ENCODE measurements around the gene MSI2.
"Not testable (repeated sequence)": the region's sequence is repeated elsewhere in the genome, so short reads cannot be mapped to it uniquely, and the experiment has no call there.

Gene MSI2

GRCh38 chr17:57499221-57499620 is 242.9 kb downstream of the MSI2 start:
- H3K9me3 ChIP-seq (ENCODE audit: insufficient read depth, low read depth, low read length); H3K4ac ChIP-seq (ENCODE audit: low read depth, low read length); DNase-seq; H3K18ac ChIP-seq (ENCODE audit: low read length); H3K23ac ChIP-seq (ENCODE audit: low read length); H3K9ac ChIP-seq (ENCODE audit: low read length); H2AK5ac ChIP-seq (ENCODE audit: low read length); H2BK5ac ChIP-seq (ENCODE audit: low read depth, low read length, poor library complexity); H4K8ac ChIP-seq (ENCODE audit: low read depth, low read length); H2BK12ac ChIP-seq (ENCODE audit: low read length); H3K27me3 ChIP-seq (ENCODE audit: insufficient read depth, low read length); H2AFZ ChIP-seq (ENCODE audit: insufficient read depth, low read length, poor library complexity); H2BK120ac ChIP-seq (ENCODE audit: insufficient read depth, low read length, poor library complexity); H3K4me2 ChIP-seq (ENCODE audit: low read length); H4K91ac ChIP-seq (ENCODE audit: low read depth, low read length); H3K4me3 ChIP-seq (ENCODE audit: low read depth, low read length); H3K14ac ChIP-seq (ENCODE audit: low read length); H3K79me2 ChIP-seq (ENCODE audit: control insufficient read depth, insufficient read depth, low read length, poor library complexity); H4K12ac ChIP-seq (ENCODE audit: low read depth, low read length); H3K79me1 ChIP-seq (ENCODE audit: low read length); H3K36me3 ChIP-seq (ENCODE audit: control insufficient read depth in 1 of 2, insufficient read depth in 2 of 2, low read length in 2 of 2); H3K27ac ChIP-seq (ENCODE audit: low read depth, low read length); H3K4me1 ChIP-seq (ENCODE audit: control insufficient read depth in 1 of 2, insufficient read depth in 2 of 2, low read length in 2 of 2): not testable (repeated sequence)
- no CpG with 5 or more reads among the region's 3 CpGs for WGBS (ENCODE audit: extremely low coverage, insufficient coverage, insufficient read length)

DNA sequence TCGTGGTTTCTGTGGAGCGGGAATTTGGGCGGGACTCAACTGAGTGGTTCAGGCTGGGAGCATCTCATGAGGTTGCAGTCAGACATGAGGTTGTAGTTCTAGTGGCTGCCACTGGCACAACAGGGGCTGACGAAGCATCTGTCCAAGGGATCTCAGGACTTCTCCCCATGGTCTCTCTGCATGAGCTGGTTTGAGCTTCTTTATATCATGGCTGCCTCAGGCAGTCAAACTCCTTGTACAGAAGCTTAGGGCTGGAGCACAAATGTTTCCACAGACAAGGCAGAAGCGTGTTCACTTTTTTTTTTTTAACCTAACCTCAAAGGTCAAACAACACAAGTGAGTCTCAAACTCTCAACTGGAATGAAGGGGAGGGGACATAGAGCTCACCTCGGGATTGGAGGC is 243.3 kb downstream of the MSI2 start:
- no peak overlapping the region for H3K18ac ChIP-seq (ENCODE audit: low read length)
- DNase-seq: no peak
- H3K79me2 ChIP-seq (ENCODE audit: control insufficient read depth, insufficient read depth, low read length, poor library complexity): no peaks in the 10 kb centered on the region

DNA sequence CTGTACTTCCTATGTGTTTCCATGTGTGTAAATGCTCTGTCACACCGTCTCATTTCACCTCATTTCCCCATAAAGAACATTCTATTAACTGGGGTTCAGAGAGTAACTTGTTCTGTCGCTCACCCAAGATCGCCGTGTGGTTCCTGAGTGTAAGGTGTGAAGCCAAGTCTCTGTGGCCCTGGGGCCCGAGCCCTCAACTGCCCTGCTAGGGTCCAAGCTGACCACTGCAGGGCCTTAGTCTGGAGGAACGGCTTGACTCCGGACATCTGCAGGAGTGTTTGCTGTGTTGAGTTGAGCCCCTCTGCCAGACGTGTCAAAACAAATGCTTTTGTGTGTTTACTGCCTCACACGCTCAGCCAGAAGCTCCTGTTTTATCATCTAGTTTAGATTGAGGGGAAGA is 244.7 kb downstream of the MSI2 start:
- no peak overlapping the region for H3K27ac ChIP-seq (ENCODE audit: low read depth, low read length)
- H3K9me3 ChIP-seq (ENCODE audit: insufficient read depth, low read depth, low read length): no peaks in the 10 kb centered on the region
- no peak overlapping the region for H4K8ac ChIP-seq (ENCODE audit: low read depth, low read length)
- no peak overlapping the region for H3K9ac ChIP-seq (ENCODE audit: low read length)
- no CpG with 5 or more reads among the region's 9 CpGs for WGBS (ENCODE audit: extremely low coverage, insufficient coverage, insufficient read length)
- no peak overlapping the region for H3K4ac ChIP-seq (ENCODE audit: low read depth, low read length)
- H4K91ac ChIP-seq (ENCODE audit: low read depth, low read length): no peak overlapping the region
- H2AK5ac ChIP-seq (ENCODE audit: low read length): no peak overlapping the region
- H2BK120ac ChIP-seq (ENCODE audit: insufficient read depth, low read length, poor library complexity): no peak overlapping the region
- no peak overlapping the region for H3K4me2 ChIP-seq (ENCODE audit: low read length)
- DNase-seq: no peak
- H2BK12ac ChIP-seq (ENCODE audit: low read length): no peak overlapping the region
- H3K18ac ChIP-seq (ENCODE audit: low read length): no peak overlapping the region
- no peak overlapping the region for H3K14ac ChIP-seq (ENCODE audit: low read length)
- no peak overlapping the region for H3K4me3 ChIP-seq (ENCODE audit: low read depth, low read length)
- no peaks in the 10 kb centered on the region for H3K27me3 ChIP-seq (ENCODE audit: insufficient read depth, low read length)
- H4K12ac ChIP-seq (ENCODE audit: low read depth, low read length): no peak overlapping the region
- no peaks in the 10 kb centered on the region for H3K79me2 ChIP-seq (ENCODE audit: control insufficient read depth, insufficient read depth, low read length, poor library complexity)
- H3K79me1 ChIP-seq (ENCODE audit: low read length): no peaks in the 10 kb centered on the region
- H3K36me3 ChIP-seq (ENCODE audit: control insufficient read depth in 1 of 2, insufficient read depth in 2 of 2, low read length in 2 of 2): peaks cover 0 to 2% of the 10 kb centered on the region in 2 experiments
- H2BK5ac ChIP-seq (ENCODE audit: low read depth, low read length, poor library complexity): no peak overlapping the region
- no peaks in the 10 kb centered on the region for H3K4me1 ChIP-seq (ENCODE audit: control insufficient read depth in 1 of 2, insufficient read depth in 2 of 2, low read length in 2 of 2)
- H2AFZ ChIP-seq (ENCODE audit: insufficient read depth, low read length, poor library complexity): no peak overlapping the region
- no peak overlapping the region for H3K23ac ChIP-seq (ENCODE audit: low read length)

More for the DNA sequence above, 243.3 kb downstream of the MSI2 start:
- no peaks in the 10 kb centered on the region for H3K27me3 ChIP-seq (ENCODE audit: insufficient read depth, low read length)
- no peak overlapping the region for H2BK5ac ChIP-seq (ENCODE audit: low read depth, low read length, poor library complexity)
- H4K91ac ChIP-seq (ENCODE audit: low read depth, low read length): no peak overlapping the region
- H3K14ac ChIP-seq (ENCODE audit: low read length): no peak overlapping the region
- no peak overlapping the region for H3K9ac ChIP-seq (ENCODE audit: low read length)
- no peak overlapping the region for H3K4ac ChIP-seq (ENCODE audit: low read depth, low read length)
- no peak overlapping the region for H3K4me2 ChIP-seq (ENCODE audit: low read length)
- H4K8ac ChIP-seq (ENCODE audit: low read depth, low read length): no peak overlapping the region
- H2AFZ ChIP-seq (ENCODE audit: insufficient read depth, low read length, poor library complexity): no peak overlapping the region
- no CpG with 5 or more reads among the region's 6 CpGs for WGBS (ENCODE audit: extremely low coverage, insufficient coverage, insufficient read length)
- no peaks in the 10 kb centered on the region for H3K4me1 ChIP-seq (ENCODE audit: control insufficient read depth in 1 of 2, insufficient read depth in 2 of 2, low read length in 2 of 2)
- H2BK12ac ChIP-seq (ENCODE audit: low read length): no peak overlapping the region
- H3K27ac ChIP-seq (ENCODE audit: low read depth, low read length): no peak overlapping the region
- H3K36me3 ChIP-seq (ENCODE audit: control insufficient read depth in 1 of 2, insufficient read depth in 2 of 2, low read length in 2 of 2): peaks cover 0 to 2% of the 10 kb centered on the region in 2 experiments
- H3K4me3 ChIP-seq (ENCODE audit: low read depth, low read length): no peak overlapping the region
- no peak overlapping the region for H2AK5ac ChIP-seq (ENCODE audit: low read length)
- no peak overlapping the region for H3K23ac ChIP-seq (ENCODE audit: low read length)
- no peak overlapping the region for H2BK120ac ChIP-seq (ENCODE audit: insufficient read depth, low read length, poor library complexity)
- no peak overlapping the region for H4K12ac ChIP-seq (ENCODE audit: low read depth, low read length)
- H3K9me3 ChIP-seq (ENCODE audit: insufficient read depth, low read depth, low read length): no peaks in the 10 kb centered on the region
- no peaks in the 10 kb centered on the region for H3K79me1 ChIP-seq (ENCODE audit: low read length)

- no CpG with 5 or more reads among the region's 4 CpGs for WGBS (ENCODE audit: extremely low coverage, insufficient coverage, insufficient read length)
- H2BK120ac ChIP-seq (ENCODE audit: insufficient read depth, low read length, poor library complexity): no peak overlapping the region
Observed at GRCh38 chr17:57502022-57502421, 245.7 kb downstream of the MSI2 start.

More at GRCh38 chr17:57502022-57502421, 245.7 kb downstream of the MSI2 start:
- no peak overlapping the region for H2AK5ac ChIP-seq (ENCODE audit: low read length)
- no peak overlapping the region for H4K8ac ChIP-seq (ENCODE audit: low read depth, low read length)
- no peaks in the 10 kb centered on the region for H3K27me3 ChIP-seq (ENCODE audit: insufficient read depth, low read length)
- no peak overlapping the region for H3K23ac ChIP-seq (ENCODE audit: low read length)
- H3K79me2 ChIP-seq (ENCODE audit: control insufficient read depth, insufficient read depth, low read length, poor library complexity): no peaks in the 10 kb centered on the region
- H3K14ac ChIP-seq (ENCODE audit: low read length): no peak overlapping the region
- DNase-seq: no peak
- H3K79me1 ChIP-seq (ENCODE audit: low read length): no peaks in the 10 kb centered on the region
- H3K18ac ChIP-seq (ENCODE audit: low read length): no peak overlapping the region
- no peak overlapping the region for H3K9ac ChIP-seq (ENCODE audit: low read length)
- no peak overlapping the region for H3K4me3 ChIP-seq (ENCODE audit: low read depth, low read length)
- H2BK5ac ChIP-seq (ENCODE audit: low read depth, low read length, poor library complexity): no peak overlapping the region
- H3K27ac ChIP-seq (ENCODE audit: low read depth, low read length): no peak overlapping the region
- no peak overlapping the region for H3K4me2 ChIP-seq (ENCODE audit: low read length)
- H2BK12ac ChIP-seq (ENCODE audit: low read length): no peak overlapping the region
- H4K12ac ChIP-seq (ENCODE audit: low read depth, low read length): no peak overlapping the region
- no peaks in the 10 kb centered on the region for H3K9me3 ChIP-seq (ENCODE audit: insufficient read depth, low read depth, low read length)
- H4K91ac ChIP-seq (ENCODE audit: low read depth, low read length): no peak overlapping the region
- H3K36me3 ChIP-seq (ENCODE audit: control insufficient read depth in 1 of 2, insufficient read depth in 2 of 2, low read length in 2 of 2): no peaks in the 10 kb centered on the region
- H3K4me1 ChIP-seq (ENCODE audit: control insufficient read depth in 1 of 2, insufficient read depth in 2 of 2, low read length in 2 of 2): peaks cover 6% of the 10 kb centered on the region in 2 experiments
- no peak overlapping the region for H2AFZ ChIP-seq (ENCODE audit: insufficient read depth, low read length, poor library complexity)
- H3K4ac ChIP-seq (ENCODE audit: low read depth, low read length): no peak overlapping the region
